ENCODE results near the gene CHMP6.

Gene CHMP6

DNA sequence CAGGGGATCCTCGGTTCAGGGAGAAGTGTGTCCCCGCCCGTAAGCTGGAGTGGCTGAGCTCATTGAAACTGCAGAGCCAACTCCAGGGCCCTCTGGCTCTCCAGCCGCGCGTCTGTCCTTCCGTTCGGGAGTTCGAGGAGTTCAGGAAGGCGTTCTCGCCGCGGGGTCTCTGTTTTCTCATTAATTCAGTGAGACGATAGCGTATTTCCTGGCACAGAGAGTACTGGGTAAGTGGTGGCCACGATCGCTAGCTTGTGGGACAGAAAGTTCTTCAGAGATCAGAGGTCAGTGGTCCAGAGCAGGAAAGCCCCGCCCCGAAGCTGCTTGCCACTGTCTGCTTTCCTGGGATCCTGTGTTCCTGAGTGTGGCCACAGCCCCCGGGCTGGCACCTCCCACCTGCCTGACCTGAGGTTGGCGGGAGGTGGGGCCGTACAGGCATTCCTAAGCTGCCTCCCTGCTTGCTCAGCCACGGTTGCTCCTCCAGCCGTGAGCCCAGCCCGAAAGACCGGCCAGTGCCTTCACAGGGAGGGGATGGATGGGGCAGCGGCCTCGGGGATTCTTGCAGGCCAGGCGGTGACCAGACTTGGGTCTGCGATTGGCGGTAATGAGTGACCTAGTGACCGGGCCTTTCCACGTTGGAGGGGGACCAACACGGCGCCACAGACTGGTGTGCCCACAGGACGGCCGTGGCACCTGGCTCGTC is 52.2 kb downstream of the CHMP6 start:
- no peak for DNase-seq (ENCODE audit: low read depth)

DNA sequence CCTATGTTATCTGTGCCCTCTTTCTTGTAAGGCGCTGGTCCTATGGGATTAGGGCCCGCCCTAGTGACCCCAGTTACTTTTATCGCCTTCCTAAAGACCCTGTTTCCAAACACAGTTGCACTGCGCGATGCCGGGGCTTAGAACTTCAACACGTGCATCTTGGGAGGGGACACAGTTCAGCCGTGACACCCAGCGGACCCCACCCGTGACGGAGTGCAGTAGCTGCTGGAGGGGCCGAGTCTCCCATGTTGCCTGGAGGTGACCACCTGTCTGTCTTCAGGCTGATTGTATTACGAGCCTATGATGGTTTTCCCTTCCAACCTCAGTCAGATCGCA is 52.8 kb downstream of the CHMP6 start:
- DNase-seq (ENCODE audit: low read depth): no peak

DNA sequence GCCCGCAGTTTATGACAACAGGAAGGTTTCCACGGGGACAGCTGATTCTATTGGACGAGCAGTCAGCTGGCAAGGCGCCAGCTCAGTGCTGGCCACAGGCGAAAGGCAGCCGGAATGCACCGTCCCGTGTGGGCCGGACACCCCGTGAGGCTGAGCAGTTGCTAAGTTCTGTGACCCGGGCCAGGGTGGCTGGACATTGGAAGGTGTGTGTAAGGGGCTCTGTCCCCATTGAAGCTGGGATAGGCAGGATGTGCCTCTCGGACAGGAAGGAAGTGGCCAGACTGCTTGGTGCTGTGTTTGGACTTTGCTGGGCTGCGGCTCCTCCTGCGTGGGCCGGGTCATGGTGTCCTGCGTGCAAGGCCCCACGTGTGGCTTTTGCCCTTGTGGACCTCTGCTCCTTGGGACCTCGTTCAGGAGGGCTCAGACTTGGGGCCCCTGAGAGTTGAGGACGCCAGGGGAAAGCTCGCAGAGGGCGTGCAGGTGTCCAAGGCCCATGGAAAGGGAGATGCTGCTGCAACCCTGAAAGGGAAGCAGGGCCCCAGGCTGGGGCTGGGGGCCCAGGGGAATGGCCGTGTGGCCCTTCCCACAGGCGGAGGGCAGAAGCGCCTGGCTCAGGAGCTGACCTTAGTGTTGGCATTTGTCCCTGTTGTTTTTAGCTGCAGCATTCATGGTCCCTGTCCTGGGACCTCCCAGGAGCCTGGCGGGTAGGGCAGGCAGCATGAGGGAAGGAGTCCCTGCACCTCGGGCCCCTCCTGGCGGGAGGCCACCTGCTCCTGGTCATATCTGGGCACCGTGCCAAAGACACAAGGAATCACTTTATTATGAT is 53.3 kb downstream of the CHMP6 start:
- no peak for DNase-seq (ENCODE audit: low read depth)

DNA sequence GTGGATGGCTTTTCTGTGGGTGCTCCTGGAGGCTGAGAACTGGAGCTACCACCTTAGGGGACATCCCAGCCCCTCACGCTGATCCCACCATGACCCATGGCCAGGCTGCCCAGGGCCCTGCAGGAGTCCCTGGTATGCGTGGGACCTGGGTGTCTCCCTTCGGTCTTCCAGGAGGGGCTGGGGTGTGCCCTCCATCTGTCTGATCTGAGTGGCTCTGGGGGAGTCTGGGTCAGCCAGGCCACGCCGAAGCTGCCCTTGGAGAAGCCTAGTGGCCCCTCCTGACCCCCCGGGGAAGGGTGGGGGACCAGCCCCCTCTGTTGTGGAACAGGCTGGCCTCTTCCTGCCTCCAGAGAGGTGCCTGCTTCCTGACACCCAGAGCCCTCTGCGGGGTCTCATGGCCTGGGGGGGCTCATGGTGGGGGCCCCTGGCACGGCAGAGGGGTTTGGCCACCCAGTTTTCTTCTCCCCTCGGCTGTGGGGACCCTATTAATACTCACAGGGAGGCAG is 54.0 kb downstream of the CHMP6 start:
- DNase-seq (ENCODE audit: low read depth): no peak

DNA sequence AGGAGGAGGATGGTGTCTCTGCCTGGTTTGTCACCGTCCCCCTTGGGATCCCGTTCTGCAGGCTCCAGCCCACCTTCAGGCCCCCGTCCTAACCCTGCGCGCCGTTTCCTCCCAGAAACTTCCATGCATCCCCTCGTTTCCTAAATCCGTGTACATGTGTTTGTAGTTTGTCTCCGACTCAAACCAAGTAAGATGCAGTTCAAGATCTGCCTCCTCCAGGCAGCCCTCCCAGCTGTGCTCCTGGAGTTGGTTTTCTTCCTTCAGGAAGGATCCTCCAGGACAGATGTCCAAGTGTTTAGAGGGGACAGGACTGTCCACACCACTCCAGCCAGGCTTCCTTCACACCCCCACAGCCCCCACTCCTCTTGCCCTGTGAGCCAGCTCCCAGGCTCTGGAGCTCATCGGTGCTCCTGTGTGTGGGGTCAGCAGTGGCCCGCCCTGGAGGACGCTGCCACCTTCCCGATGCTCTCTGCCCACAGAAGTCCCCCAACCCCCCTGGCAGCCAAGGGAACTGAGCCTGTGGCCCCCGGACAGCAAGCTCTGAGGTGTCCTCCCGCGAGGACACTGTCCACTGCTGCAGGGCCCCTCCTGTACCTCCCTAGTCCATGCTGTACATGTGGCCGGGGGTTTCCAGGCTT is 54.6 kb downstream of the CHMP6 start:
- no peak for DNase-seq (ENCODE audit: low read depth)

DNA sequence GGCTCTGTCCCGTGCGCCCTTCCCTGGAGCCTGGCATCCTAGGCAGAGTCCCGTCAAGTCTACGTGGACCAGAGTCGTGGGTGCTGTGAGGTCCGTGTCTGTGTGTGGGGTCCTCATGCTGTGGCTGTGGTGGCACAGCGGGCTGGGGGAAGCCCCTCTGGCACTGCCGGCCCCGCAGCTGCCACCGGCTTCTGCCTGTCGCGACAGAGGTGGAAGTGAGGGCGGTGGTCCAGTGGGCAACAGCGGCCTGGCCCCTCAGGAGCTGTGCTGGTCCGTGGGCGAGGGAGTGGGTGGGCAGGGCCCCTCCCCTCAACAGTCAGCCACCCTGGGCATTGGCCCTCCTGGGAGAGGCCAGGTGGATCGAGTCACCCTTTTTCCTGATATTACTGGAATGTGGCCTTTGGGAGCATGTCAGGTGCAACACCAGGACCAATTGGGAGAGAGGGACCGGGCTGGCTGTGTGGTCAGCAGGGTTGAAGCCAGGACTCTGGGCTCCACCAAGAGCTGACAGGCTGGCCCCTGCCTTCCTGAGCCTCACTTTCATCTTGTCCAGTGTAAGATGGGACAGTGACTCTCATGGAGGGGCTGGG is 55.2 kb downstream of the CHMP6 start:
- DNase-seq (ENCODE audit: low read depth): no peak

DNA sequence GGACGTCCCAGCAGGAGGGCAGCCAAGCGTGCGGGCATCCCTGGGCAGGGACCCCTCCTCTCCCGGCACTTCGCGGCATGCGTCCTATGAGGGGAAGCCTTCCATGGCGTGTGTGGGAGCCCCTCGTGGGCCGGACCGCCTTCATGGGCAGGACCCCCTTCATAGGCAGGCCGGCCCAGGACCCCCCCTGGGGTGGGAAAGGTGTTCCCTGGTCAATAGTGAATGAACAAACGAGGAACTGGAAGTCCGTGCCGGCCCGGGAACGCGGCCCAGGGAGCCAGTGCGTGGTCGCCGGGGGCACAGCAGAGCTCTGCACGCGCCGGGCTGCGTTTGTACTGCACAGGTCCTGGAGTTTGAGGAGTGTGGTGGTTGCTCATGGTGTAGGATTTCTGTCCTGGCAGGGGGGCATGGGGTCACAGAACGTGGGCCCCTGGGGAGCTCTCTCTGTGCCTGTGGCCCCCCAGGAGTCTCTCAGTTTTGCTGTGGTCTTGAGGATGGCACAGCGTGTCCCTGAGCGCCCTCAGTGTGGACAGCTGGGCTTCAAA is 57.3 kb downstream of the CHMP6 start:
- no peak for DNase-seq (ENCODE audit: low read depth)

DNA sequence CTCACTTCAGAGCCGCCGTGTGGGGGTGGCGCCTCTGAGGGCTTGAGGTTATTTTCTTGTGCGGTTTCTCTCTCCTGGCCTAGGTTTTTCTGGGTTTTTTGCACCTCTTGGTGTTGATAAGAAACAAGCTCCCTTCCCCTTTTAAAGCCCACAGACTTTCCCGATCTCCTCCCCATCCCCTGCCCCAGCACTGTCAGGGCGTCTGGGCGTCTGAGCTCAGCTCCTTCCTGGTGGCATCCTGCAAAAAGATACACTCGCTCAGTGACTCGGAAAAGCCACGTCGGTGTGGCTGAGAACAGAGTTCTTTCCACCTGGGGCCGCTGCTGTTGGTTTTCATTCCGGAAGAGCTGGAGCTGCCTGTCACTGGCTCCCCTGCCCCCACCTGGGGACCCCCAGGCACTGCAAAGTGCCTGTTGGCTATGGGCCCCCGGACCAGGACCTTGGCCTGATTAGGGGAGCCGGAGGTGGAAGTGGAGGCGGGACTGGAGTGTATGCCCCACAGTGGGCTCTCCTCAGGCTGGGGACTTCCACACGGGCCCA is 57.8 kb downstream of the CHMP6 start:
- no peak for DNase-seq (ENCODE audit: low read depth)

Measured in stimulated activated CD8-positive, alpha-beta memory T cell treated with anti-CD3 and anti-CD28 coated beads, Interleukin-12 subunit alpha, Interleukin-12 subunit beta, amount 100 ng/mL, for 1 hour (primary cell).